GM23338 (cell line): Measurements from ENCODE around the gene MRC2. TPM values are rescaled to one million over a fixed set of nuclear protein-coding genes. Genes with fewer than 3 reads are reported as not detected.
A peak's percentile ranks its signal among the peaks of the same experiment; 100 is the strongest.

Source experiments
- ATAC-seq: fragments of 200-7000 bp; cut with Tn5 transposase; 3 replicates; pipeline ENCODE4 v1.9.1; 2020
- DNase-seq: peaks from one replicate; pipeline ENCODE4 v3.0.0-alpha.2; 2015; ENCODE audit warnings: low spot score
- H2AFZ ChIP-seq: fragments of 200-600 bp; sonication (generic); 2 replicates; pipeline ENCODE4 v1.8.0; 2016; ENCODE audit warnings: antibody characterized with exemption, mild to moderate bottlenecking, moderate library complexity
- H3F3A ChIP-seq: fragments of 200-600 bp; sonication (generic); replicated peaks from 2 replicates; pipeline ENCODE4 v1.8.0; 2017; ENCODE audit warnings: antibody characterized with exemption, mixed run types, low read depth
- H3K27ac ChIP-seq: fragments of 200-600 bp; sonication (generic); 2 replicates; pipeline ENCODE4 v1.6.1; 2016; ENCODE audit warnings: low read depth
- H3K27me3 ChIP-seq: fragments of 200-600 bp; sonication (generic); 2 replicates; pipeline ENCODE4 v1.8.0; 2016; ENCODE audit warnings: mild to moderate bottlenecking, mixed run types, moderate library complexity; ENCODE audit not compliant: insufficient read depth
- H3K36me3 ChIP-seq: fragments of 200-600 bp; sonication (generic); 2 replicates; pipeline ENCODE4 v1.8.0; 2016; ENCODE audit warnings: mild to moderate bottlenecking; ENCODE audit not compliant: insufficient read depth
- H3K4me1 ChIP-seq: fragments of 200-600 bp; sonication (generic); 2 replicates; pipeline ENCODE4 v1.8.0; 2016; ENCODE audit warnings: mild to moderate bottlenecking, moderate library complexity; ENCODE audit not compliant: insufficient read depth
- H3K4me2 ChIP-seq: fragments of 200-600 bp; sonication (generic); 2 replicates; pipeline ENCODE4 v1.7.1; 2017; ENCODE audit warnings: mixed run types
- H3K4me3 ChIP-seq: fragments of 200-600 bp; sonication (generic); 2 replicates; pipeline ENCODE4 v1.6.1; 2016; ENCODE audit warnings: mixed run types
- H3K79me2 ChIP-seq: fragments of 200-600 bp; sonication (generic); replicated peaks from 2 replicates; pipeline ENCODE4 v1.8.0; 2017; ENCODE audit warnings: mild to moderate bottlenecking; ENCODE audit not compliant: insufficient read depth
- H3K9me2 ChIP-seq: fragments of 200-600 bp; sonication (generic); 2 replicates; pipeline ENCODE4 v1.8.0; 2017; ENCODE audit not compliant: insufficient read depth
- H4K20me1 ChIP-seq: fragments of 200-600 bp; sonication (generic); replicated peaks from 2 replicates; pipeline ENCODE4 v1.8.0; 2017; ENCODE audit warnings: mild to moderate bottlenecking; ENCODE audit not compliant: insufficient read depth
- H3K27ac Mint-ChIP-seq: 2 replicates; pipeline ENCODE4 v1.8.0; 2020; ENCODE audit warnings: inconsistent platforms, mild to moderate bottlenecking, moderate library complexity, mixed read lengths
- H3K27me3 Mint-ChIP-seq: 3 replicates; pipeline ENCODE4 v1.8.0; 2022; ENCODE audit warnings: low read depth, mild to moderate bottlenecking, moderate library complexity, mixed read lengths, inconsistent platforms; ENCODE audit not compliant: insufficient read depth, poor library complexity
- H3K36me3 Mint-ChIP-seq: 3 replicates; pipeline ENCODE4 v1.8.0; 2021; ENCODE audit warnings: low read depth, mild to moderate bottlenecking, inconsistent platforms, moderate library complexity, mixed read lengths
- H3K4me1 Mint-ChIP-seq: 3 replicates; pipeline ENCODE4 v1.8.0; 2020; ENCODE audit warnings: mild to moderate bottlenecking, inconsistent platforms, mixed read lengths
- H3K4me3 Mint-ChIP-seq: 3 replicates; pipeline ENCODE4 v1.8.0; 2021; ENCODE audit warnings: moderate library complexity, mild to moderate bottlenecking, inconsistent platforms, mixed read lengths
- H3K9me3 Mint-ChIP-seq: 3 replicates; pipeline ENCODE4 v1.8.0; 2020; ENCODE audit warnings: moderate library complexity, mild to moderate bottlenecking, inconsistent platforms, mixed read lengths
- CREB1 ChIP-seq: fragments of 250-450 bp; sonication (Bioruptor Pico); IDR thresholded peaks from 2 replicates; pipeline ENCODE4 v1.5.0; 2020; ENCODE audit warnings: low read depth, mild to moderate bottlenecking, moderate library complexity
- NANOG ChIP-seq: IDR thresholded peaks from 2 replicates; pipeline ENCODE4 v1.6.1; 2016; ENCODE audit warnings: antibody characterized with exemption, borderline replicate concordance
- POLR2AphosphoS5 ChIP-seq: IDR thresholded peaks from 2 replicates; pipeline ENCODE4 v1.6.1; 2016; ENCODE audit warnings: antibody characterized with exemption, low read depth
- ZNF114 ChIP-seq: fragments of 250-450 bp; sonication (Bioruptor Pico); IDR thresholded peaks from 2 replicates; pipeline ENCODE4 v1.5.0; 2020; ENCODE audit warnings: mild to moderate bottlenecking, moderate library complexity
- polyA plus RNA-seq: library from polyadenylated mRNA; unstranded; fragments of >200 nt; fragmentation: Nextera tagmentation; extraction: Ambion mirVana; gene quantifications from 2 replicates; pipeline ENCODE4 v1.2.1, GENCODE V29; 2016
- total RNA-seq: library from RNA; depleted of rRNA; stranded (reverse); fragments of >200 nt; shearing (Covaris generic); gene quantifications from 2 replicates; pipeline ENCODE4 v1.2.3, GENCODE V29; 2014
- TF ChIP-seq, protein P1 (sequence below): fragments of 250-450 bp; sonication (Bioruptor Pico); IDR thresholded peaks from 2 replicates; pipeline ENCODE4 v1.5.0; 2020; ENCODE audit warnings: mild to moderate bottlenecking, moderate library complexity

Gene MRC2
- total and polyA plus RNA-seq, 2 experiments from 2014 or later: 8.0 to 38.6 TPM

DNA sequence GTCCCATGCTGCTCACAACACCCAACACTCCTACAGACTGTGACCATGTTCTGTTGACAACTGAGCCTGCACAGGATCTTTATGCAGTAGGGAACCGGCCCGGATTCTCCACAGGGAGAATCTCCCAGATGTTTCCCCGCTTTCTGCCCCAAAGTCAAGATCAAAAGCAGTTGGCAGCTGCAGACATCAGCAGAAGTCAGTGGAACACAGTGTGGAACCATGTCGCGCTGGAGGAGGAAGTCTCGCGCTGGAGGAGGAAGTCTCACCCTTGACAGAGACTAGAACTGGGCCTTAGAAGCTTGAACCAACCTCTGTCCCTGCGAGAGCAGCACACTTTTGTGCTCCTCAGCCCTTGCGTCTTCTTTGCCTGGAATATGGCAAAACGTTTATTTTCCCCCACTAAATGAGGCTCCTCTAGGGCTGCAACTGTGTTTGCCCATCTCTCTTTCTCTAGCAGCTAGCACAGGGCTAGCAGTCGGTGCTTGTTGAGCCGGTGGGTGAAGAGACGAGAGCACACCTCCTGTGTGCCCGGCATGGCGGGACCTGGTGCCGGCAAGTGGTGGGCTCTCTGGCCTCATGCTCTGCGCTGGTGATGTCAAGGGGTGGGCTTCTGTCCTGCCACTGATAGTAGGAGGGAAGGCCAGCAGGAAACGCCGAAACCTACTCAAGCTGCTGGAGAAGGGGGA, 2.1 kb upstream of the MRC2 start:
- Histone ChIP-seq H3K4me3 (no peak overlapping the region), H4K20me1 (no peaks in the 10 kb centered on the region), H3K4me2 (no peak overlapping the region), H3K79me2 (peaks cover 23% of the 10 kb centered on the region), H3K4me1 (peaks cover 28% of the 10 kb centered on the region; the same call in 1 of the 2 replicates), H3K27me3 (no peaks in the 10 kb centered on the region), H3K9me2 (no peaks in the 10 kb centered on the region), H2AFZ (no peak overlapping the region), H3K27ac (0 out of 2 replicates have a peak overlapping the region, but pooled peaks have one; percentile 39), H3F3A (no peaks in the 10 kb centered on the region), H3K36me3 (no peaks in the 10 kb centered on the region)
- no peak overlapping the region for H3K27ac Mint-ChIP-seq
- DNase-seq (no peak), ATAC-seq (no peak)
- TF ChIP-seq CREB1 (CRISPR knock-in tag): no peak
- TF ChIP-seq, protein P1, sequence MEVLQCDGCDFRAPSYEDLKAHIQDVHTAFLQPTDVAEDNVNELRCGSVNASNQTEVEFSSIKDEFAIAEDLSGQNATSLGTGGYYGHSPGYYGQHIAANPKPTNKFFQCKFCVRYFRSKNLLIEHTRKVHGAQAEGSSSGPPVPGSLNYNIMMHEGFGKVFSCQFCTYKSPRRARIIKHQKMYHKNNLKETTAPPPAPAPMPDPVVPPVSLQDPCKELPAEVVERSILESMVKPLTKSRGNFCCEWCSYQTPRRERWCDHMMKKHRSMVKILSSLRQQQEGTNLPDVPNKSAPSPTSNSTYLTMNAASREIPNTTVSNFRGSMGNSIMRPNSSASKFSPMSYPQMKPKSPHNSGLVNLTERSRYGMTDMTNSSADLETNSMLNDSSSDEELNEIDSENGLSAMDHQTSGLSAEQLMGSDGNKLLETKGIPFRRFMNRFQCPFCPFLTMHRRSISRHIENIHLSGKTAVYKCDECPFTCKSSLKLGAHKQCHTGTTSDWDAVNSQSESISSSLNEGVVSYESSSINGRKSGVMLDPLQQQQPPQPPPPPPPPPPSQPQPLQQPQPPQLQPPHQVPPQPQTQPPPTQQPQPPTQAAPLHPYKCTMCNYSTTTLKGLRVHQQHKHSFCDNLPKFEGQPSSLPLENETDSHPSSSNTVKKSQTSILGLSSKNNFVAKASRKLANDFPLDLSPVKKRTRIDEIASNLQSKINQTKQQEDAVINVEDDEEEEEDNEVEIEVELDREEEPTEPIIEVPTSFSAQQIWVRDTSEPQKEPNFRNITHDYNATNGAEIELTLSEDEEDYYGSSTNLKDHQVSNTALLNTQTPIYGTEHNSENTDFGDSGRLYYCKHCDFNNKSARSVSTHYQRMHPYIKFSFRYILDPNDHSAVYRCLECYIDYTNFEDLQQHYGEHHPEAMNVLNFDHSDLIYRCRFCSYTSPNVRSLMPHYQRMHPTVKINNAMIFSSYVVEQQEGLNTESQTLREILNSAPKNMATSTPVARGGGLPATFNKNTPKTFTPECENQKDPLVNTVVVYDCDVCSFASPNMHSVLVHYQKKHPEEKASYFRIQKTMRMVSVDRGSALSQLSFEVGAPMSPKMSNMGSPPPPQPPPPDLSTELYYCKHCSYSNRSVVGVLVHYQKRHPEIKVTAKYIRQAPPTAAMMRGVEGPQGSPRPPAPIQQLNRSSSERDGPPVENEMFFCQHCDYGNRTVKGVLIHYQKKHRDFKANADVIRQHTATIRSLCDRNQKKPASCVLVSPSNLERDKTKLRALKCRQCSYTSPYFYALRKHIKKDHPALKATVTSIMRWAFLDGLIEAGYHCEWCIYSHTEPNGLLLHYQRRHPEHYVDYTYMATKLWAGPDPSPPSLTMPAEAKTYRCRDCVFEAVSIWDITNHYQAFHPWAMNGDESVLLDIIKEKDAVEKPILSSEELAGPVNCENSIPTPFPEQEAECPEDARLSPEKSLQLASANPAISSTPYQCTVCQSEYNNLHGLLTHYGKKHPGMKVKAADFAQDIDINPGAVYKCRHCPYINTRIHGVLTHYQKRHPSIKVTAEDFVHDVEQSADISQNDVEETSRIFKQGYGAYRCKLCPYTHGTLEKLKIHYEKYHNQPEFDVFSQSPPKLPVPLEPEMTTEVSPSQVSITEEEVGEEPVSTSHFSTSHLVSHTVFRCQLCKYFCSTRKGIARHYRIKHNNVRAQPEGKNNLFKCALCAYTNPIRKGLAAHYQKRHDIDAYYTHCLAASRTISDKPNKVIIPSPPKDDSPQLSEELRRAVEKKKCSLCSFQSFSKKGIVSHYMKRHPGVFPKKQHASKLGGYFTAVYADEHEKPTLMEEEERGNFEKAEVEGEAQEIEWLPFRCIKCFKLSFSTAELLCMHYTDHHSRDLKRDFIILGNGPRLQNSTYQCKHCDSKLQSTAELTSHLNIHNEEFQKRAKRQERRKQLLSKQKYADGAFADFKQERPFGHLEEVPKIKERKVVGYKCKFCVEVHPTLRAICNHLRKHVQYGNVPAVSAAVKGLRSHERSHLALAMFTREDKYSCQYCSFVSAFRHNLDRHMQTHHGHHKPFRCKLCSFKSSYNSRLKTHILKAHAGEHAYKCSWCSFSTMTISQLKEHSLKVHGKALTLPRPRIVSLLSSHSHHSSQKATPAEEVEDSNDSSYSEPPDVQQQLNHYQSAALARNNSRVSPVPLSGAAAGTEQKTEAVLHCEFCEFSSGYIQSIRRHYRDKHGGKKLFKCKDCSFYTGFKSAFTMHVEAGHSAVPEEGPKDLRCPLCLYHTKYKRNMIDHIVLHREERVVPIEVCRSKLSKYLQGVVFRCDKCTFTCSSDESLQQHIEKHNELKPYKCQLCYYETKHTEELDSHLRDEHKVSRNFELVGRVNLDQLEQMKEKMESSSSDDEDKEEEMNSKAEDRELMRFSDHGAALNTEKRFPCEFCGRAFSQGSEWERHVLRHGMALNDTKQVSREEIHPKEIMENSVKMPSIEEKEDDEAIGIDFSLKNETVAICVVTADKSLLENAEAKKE (CRISPR knock-in tag): no peak
- peaks cover 29% of the 10 kb centered on the region for H3K4me1 Mint-ChIP-seq
- no peaks in the 10 kb centered on the region for H3K36me3 Mint-ChIP-seq
- H3K27me3 Mint-ChIP-seq: peaks cover 31% of the 10 kb centered on the region
- peak overlapping the region; percentile 17; the same call in 1 of the 3 replicates for H3K4me3 Mint-ChIP-seq
- H3K9me3 Mint-ChIP-seq: no peaks in the 10 kb centered on the region; the same call in 2 of the 3 replicates

DNA sequence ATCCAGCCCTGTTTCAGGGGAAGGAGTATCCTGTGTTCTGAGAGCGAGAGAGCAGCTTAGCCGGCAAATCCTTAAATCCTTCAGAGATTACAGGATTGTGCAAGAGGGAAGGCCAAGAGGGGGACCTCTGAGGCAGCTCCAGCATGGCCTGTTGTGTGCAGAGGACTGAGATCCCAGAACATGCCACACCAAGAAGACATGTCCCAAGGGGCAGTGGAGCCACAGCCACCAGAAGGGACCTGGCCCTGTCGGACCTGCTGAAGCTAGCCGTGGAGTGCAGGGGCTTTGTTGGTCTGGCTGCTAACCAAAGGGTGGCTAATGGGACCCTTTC, 1.6 kb upstream of the MRC2 start:
- no peaks in the 10 kb centered on the region for H3K36me3 Mint-ChIP-seq
- H3K27me3 Mint-ChIP-seq: peaks cover 30% of the 10 kb centered on the region
- H3K4me1 Mint-ChIP-seq: peaks cover 31% of the 10 kb centered on the region
- Histone ChIP-seq H3K27ac (no peak overlapping the region), H3K4me1 (peaks cover 28% of the 10 kb centered on the region; the same call in 1 of the 2 replicates), H3K79me2 (peaks cover 28% of the 10 kb centered on the region), H3F3A (no peaks in the 10 kb centered on the region), H3K9me2 (no peaks in the 10 kb centered on the region), H3K36me3 (no peaks in the 10 kb centered on the region), H3K4me2 (no peak overlapping the region), H3K4me3 (no peak overlapping the region), H4K20me1 (no peaks in the 10 kb centered on the region), H2AFZ (no peak overlapping the region), H3K27me3 (no peaks in the 10 kb centered on the region)
- peak overlapping the region; percentile 88 for H3K4me3 Mint-ChIP-seq
- no peak for DNase-seq
- H3K27ac Mint-ChIP-seq: no peak overlapping the region
- TF ChIP-seq NANOG (no peak), ZNF114 (CRISPR knock-in tag) (no peak), POLR2AphosphoS5 (no peak)
- TF ChIP-seq, protein P1 (CRISPR knock-in tag): no peak
- ATAC-seq: no peak
- H3K9me3 Mint-ChIP-seq: no peaks in the 10 kb centered on the region; the same call in 2 of the 3 replicates
